Measurements from ENCODE around the gene TTC32.

TTC32 gene

DNA sequence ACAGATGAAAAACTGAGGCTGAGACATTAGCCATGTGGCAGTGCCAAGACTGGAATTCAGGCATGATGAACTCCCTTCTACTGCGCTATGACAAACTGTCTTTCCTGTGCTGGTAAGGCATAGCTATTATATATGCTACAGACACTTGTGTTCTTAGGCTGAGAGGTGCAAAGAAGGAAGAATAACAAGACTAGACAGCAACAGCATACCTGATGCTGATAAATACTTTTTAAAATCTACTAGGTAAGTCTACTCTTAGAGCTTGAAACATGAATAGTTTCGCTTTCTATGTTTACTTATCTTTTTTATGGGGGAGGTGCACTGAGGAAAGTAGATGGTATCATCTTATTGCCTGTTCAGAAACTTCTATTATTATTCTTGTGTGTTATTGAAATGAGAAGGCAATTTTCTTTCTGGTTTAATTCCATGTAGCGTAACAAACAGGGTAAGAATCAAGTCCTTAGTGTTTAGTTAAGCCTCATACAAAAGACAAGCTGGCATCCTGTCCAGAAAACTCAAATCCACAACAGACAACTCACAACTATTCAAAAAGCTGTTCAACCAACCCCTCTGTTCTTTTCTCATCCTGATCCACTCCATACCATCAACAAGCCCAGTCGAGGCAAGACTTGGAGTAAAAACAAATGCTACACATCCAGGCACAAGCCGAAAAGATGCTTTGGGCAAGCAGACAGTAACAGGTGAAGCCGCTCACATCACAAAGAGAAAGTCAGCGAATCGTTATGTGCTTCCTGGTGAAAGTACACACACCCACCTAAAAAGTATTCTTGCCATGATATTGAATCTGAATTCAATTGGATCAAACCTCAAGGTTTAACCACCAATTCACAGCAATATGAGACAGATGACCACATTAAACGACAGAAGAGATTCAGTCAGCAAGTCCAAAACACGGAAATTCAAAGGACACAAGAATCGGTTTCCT, 1.5 kb downstream of the TTC32 start:
- in situ Hi-C loops (cut with MboI; ENCODE audit: low pct_unique_long_range_greater_than_20kb, low sequenced_read_pairs, unreplicated experiment), result no loop called here
- TF ChIP-seq, protein P1, sequence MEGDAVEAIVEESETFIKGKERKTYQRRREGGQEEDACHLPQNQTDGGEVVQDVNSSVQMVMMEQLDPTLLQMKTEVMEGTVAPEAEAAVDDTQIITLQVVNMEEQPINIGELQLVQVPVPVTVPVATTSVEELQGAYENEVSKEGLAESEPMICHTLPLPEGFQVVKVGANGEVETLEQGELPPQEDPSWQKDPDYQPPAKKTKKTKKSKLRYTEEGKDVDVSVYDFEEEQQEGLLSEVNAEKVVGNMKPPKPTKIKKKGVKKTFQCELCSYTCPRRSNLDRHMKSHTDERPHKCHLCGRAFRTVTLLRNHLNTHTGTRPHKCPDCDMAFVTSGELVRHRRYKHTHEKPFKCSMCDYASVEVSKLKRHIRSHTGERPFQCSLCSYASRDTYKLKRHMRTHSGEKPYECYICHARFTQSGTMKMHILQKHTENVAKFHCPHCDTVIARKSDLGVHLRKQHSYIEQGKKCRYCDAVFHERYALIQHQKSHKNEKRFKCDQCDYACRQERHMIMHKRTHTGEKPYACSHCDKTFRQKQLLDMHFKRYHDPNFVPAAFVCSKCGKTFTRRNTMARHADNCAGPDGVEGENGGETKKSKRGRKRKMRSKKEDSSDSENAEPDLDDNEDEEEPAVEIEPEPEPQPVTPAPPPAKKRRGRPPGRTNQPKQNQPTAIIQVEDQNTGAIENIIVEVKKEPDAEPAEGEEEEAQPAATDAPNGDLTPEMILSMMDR (IDR thresholded peaks at IDR 0.05; ENCODE audit: extremely low read depth, insufficient read depth, missing control alignments), result no peak
- DNase-seq (ENCODE audit: low spot score), result peak; percentile 39

DNA sequence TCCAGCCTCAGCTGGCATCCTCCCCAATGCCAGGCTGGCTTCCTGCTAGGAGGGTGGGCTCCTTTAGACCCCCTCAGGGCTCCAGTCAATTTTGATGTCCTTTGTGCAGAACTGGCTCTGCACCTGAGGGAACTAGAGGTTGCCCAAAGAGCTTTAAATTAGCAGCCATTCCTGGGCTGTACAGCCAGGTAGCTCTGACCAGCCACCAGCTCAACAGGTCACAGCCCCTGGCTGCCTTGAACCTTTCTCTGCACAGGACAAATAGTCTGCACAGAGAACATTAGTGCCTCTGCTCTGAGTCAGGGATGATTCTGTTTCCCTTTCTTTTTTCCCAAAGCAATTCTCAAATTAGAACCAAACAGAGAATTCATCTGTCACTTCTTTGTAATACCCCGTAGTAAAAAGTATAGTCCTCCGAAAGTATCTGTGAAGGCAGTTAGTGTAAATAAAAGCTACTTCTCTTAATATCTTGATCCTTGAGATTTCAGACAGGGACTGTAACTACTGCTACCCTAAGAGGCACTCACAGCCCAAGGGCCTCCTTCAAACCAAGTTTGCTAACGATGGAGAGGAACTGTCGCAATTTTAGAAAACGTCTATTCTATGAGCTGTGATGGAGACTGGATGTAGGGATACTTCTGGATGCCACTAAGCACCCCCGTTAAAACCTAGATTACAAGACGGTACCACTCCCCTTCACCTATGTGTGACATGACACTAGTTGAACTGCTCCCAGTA, 3.0 kb downstream of the TTC32 start:
- in situ Hi-C loops (cut with MboI; ENCODE audit: low pct_unique_long_range_greater_than_20kb, low sequenced_read_pairs, unreplicated experiment), result no loop called here
- no peak for DNase-seq (ENCODE audit: low spot score)
- TF ChIP-seq, protein P1 (IDR thresholded peaks at IDR 0.05; ENCODE audit: extremely low read depth, insufficient read depth, missing control alignments), result no peak

DNA sequence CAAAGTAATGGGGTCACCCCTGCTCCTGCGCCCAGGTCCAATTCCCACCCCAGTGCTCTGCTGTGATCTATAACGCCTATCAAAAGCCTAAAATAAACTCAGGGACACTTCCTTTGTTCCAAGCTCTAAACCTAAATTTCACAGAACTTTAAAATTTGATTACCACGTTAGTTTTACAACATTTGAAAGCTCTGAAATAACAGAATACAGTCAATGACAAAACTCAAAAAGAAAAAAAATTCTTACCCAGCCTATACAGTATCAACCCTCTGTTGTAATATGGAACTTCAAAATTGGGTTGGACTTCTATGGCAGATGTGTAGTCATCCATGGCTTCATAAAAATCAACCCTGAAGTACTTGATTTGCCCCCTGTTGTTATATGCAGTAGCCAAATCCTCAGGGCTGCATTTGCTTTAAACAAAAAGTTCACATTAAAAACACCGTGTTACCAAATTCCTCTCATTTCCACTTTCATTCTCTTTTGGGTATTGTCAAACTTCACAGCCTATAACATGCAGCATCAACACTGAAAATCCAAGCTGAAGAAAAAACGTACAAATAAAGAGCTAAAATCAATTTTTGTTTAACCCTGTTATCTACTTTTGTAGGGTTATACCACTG, 4.0 kb downstream of the TTC32 start:
- in situ Hi-C loops (cut with MboI; ENCODE audit: low pct_unique_long_range_greater_than_20kb, low sequenced_read_pairs, unreplicated experiment), result no loop called here
- TF ChIP-seq, protein P1 (IDR thresholded peaks at IDR 0.05; ENCODE audit: extremely low read depth, insufficient read depth, missing control alignments), result no peak
- no peak for DNase-seq (ENCODE audit: low spot score)

DNA sequence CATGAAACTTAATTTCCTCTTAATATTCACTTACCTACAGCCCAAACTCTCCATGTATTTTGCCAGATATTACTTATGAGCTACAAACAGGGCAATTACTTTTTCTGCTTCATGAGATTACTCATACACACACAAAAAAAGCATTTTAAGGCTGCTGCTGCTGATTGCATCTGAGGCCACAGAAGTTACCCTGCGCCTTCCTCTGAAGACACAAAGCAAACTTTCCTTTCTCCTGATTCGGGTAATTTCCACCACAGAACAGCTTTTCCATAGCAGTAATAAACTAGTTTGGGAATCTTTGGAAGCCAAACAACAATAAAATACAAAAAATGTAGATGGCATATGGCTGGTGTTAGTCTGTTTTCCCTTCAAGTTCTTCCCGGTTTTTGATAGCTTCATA, 6.2 kb downstream of the TTC32 start:
- DNase-seq (ENCODE audit: low spot score), result no peak
- TF ChIP-seq, protein P1 (IDR thresholded peaks at IDR 0.05; ENCODE audit: extremely low read depth, insufficient read depth, missing control alignments), result no peak
- in situ Hi-C loops (cut with MboI; ENCODE audit: low pct_unique_long_range_greater_than_20kb, low sequenced_read_pairs, unreplicated experiment), result no loop called here

DNA sequence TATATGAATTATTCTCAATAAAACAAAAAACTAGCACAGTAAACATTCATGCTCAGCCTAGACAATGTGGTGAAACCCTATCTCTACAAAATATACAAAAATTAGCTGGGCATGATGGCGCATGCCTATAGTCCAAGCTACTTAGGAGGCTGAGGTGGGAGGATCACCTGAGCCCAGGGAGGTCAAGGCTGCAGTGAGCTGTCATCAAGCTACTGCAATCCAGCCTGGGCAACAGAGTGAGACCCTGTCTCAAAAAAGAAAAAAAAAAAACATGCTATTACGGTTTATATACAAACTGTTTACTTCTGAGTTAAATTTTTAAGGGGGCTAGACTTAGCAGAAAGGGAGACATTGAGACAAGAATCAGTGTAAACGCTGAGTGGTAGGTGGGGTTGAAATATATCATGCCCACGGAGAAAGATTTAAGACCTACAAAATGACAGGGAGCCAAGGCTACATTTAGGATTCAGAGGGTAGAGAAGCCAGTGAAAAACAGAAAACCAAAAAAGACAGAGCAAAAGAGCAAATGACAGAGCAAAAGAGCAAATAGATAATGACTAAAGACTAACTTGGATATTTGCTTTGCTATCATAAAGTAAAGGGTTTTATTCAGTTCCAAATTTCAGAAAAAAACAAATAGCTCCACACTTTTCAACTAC, 7.5 kb downstream of the TTC32 start:
- TF ChIP-seq, protein P1 (IDR thresholded peaks at IDR 0.05; ENCODE audit: extremely low read depth, insufficient read depth, missing control alignments), result no peak
- in situ Hi-C loops (cut with MboI; ENCODE audit: low pct_unique_long_range_greater_than_20kb, low sequenced_read_pairs, unreplicated experiment), result no loop called here
- DNase-seq (ENCODE audit: low spot score), result no peak
